Measurements from ENCODE around the gene DCST2. TPM values are rescaled to one million over a fixed set of nuclear protein-coding genes. Genes with fewer than 3 reads are reported as not detected.

DCST2 gene
- total and polyA plus RNA-seq, 12 donors = 0.14 to 15.2 (median 1.1) TPM; not detected in 2

- WGBS, 4 donors = 63 to 70% (median 67%) methylated on average over 8 of the region's 8 CpGs
- no peaks in the 10 kb centered on the region for H3K4me1 ChIP-seq (replicated peaks in 1 of 2)
- H3K27me3 ChIP-seq = no peaks in the 10 kb centered on the region
- no peak for DNase-seq
- no peaks in the 10 kb centered on the region for H3K9me3 ChIP-seq (replicated peaks in 1 of 3)
- H3K27ac ChIP-seq = no peak overlapping the region
- H3K36me3 ChIP-seq (replicated peaks in 1 of 2) = no peaks in the 10 kb centered on the region
- no peak overlapping the region for H3K4me3 ChIP-seq
- intact Hi-C loops (cut with DNase I) = no loop called here
- TF ChIP-seq POLR2A (IDR thresholded peaks at IDR 0.05) (no peak), CTCF (IDR thresholded peaks at IDR 0.05) (no peak)
Measured at GRCh38 chr1:155038602-155039307, 5.2 kb upstream of the DCST2 start.

GRCh38 chr1:155037851-155038441 lies 4.4 kb upstream of the DCST2 start:
- WGBS, 4 donors = 86 to 93% (median 89%) methylated on average over 6 of the region's 6 CpGs
- Histone ChIP-seq H3K27me3 (no peaks in the 10 kb centered on the region), H3K9me3 (replicated peaks in 1 of 3) (no peaks in the 10 kb centered on the region), H3K36me3 (replicated peaks in 1 of 2) (no peaks in the 10 kb centered on the region), H3K4me3 (no peak overlapping the region), H3K27ac (no peak overlapping the region), H3K4me1 (replicated peaks in 1 of 2) (no peaks in the 10 kb centered on the region)
- no peak for TF ChIP-seq POLR2A (IDR thresholded peaks at IDR 0.05)
- TF ChIP-seq CTCF (IDR thresholded peaks at IDR 0.05) = no peak
- DNase-seq = no peak
- intact Hi-C loops (cut with DNase I) = no loop called here

GRCh38 chr1:155037043-155037442 lies 3.5 kb upstream of the DCST2 start:
- Histone ChIP-seq H3K36me3 (replicated peaks in 1 of 2) (no peaks in the 10 kb centered on the region), H3K27me3 (no peaks in the 10 kb centered on the region), H3K4me3 (no peak overlapping the region), H3K4me1 (replicated peaks in 1 of 2) (no peaks in the 10 kb centered on the region), H3K9me3 (replicated peaks in 1 of 3) (no peaks in the 10 kb centered on the region), H3K27ac (no peak overlapping the region)
- 87 to 94% (median 92%) methylated on average over 3 of the region's 3 CpGs for WGBS, 4 donors
- DNase-seq = no peak
- intact Hi-C loops (cut with DNase I) = no loop called here
- no peak for TF ChIP-seq POLR2A (IDR thresholded peaks at IDR 0.05)

- Histone ChIP-seq H3K27ac (no peak overlapping the region), H3K27me3 (no peaks in the 10 kb centered on the region), H3K9me3 (replicated peaks in 1 of 3) (no peaks in the 10 kb centered on the region), H3K4me3 (no peak overlapping the region), H3K36me3 (replicated peaks in 1 of 2) (no peaks in the 10 kb centered on the region), H3K4me1 (replicated peaks in 1 of 2) (no peaks in the 10 kb centered on the region)
- DNase-seq = no peak
- intact Hi-C loops (cut with DNase I) = no loop called here
- 73 to 83% (median 79%) methylated on average over 2 of the region's 2 CpGs for WGBS, 4 donors
- no peak for TF ChIP-seq CTCF (IDR thresholded peaks at IDR 0.05)
- no peak for TF ChIP-seq POLR2A (IDR thresholded peaks at IDR 0.05)
Measured at GRCh38 chr1:155035936-155036335, 2.4 kb upstream of the DCST2 start.
